ENCODE data around the gene FAM216B.

DNA sequence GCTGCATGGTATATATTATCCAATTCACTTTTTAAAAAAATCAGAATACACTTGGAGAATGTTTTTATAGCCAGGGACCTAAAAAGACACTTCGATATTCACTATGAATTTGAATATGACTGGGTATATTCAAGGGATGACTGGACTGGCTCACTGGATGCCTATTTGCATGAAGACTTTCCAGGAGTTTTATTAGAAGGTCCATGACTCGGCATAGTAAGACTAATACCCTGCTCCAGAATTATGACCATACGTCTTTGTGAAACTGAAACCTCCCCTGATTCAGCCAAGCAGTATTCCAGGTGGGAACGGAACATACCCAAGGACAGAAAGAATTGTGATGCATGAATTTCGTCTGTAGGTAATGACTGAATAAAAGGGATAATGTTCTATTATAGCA lies 3.9 kb upstream of the FAM216B start:
- TF ChIP-seq, protein P1, sequence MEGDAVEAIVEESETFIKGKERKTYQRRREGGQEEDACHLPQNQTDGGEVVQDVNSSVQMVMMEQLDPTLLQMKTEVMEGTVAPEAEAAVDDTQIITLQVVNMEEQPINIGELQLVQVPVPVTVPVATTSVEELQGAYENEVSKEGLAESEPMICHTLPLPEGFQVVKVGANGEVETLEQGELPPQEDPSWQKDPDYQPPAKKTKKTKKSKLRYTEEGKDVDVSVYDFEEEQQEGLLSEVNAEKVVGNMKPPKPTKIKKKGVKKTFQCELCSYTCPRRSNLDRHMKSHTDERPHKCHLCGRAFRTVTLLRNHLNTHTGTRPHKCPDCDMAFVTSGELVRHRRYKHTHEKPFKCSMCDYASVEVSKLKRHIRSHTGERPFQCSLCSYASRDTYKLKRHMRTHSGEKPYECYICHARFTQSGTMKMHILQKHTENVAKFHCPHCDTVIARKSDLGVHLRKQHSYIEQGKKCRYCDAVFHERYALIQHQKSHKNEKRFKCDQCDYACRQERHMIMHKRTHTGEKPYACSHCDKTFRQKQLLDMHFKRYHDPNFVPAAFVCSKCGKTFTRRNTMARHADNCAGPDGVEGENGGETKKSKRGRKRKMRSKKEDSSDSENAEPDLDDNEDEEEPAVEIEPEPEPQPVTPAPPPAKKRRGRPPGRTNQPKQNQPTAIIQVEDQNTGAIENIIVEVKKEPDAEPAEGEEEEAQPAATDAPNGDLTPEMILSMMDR (IDR thresholded peaks at IDR 0.05 in 2 of 3, conservative IDR thresholded peaks at IDR 0.05 in 1 of 3; ENCODE audit: control insufficient read depth in 2 of 3, extremely low read depth in 1 of 3, insufficient read depth in 1 of 3, low read depth in 3 of 3, low read length in 3 of 3): no peak
- TF ChIP-seq, protein P2, sequence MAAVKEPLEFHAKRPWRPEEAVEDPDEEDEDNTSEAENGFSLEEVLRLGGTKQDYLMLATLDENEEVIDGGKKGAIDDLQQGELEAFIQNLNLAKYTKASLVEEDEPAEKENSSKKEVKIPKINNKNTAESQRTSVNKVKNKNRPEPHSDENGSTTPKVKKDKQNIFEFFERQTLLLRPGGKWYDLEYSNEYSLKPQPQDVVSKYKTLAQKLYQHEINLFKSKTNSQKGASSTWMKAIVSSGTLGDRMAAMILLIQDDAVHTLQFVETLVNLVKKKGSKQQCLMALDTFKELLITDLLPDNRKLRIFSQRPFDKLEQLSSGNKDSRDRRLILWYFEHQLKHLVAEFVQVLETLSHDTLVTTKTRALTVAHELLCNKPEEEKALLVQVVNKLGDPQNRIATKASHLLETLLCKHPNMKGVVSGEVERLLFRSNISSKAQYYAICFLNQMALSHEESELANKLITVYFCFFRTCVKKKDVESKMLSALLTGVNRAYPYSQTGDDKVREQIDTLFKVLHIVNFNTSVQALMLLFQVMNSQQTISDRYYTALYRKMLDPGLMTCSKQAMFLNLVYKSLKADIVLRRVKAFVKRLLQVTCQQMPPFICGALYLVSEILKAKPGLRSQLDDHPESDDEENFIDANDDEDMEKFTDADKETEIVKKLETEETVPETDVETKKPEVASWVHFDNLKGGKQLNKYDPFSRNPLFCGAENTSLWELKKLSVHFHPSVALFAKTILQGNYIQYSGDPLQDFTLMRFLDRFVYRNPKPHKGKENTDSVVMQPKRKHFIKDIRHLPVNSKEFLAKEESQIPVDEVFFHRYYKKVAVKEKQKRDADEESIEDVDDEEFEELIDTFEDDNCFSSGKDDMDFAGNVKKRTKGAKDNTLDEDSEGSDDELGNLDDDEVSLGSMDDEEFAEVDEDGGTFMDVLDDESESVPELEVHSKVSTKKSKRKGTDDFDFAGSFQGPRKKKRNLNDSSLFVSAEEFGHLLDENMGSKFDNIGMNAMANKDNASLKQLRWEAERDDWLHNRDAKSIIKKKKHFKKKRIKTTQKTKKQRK (IDR thresholded peaks at IDR 0.05; ENCODE audit: low read depth, low read length): no peak
- TF ChIP-seq CREM (IDR thresholded peaks at IDR 0.05; ENCODE audit: low read depth) (no peak), GATAD2B (conservative IDR thresholded peaks at IDR 0.05; ENCODE audit: low read depth) (no peak), POLR2A (IDR thresholded peaks at IDR 0.05; ENCODE audit: low read depth, low read length) (no peak), EZH2 (IDR thresholded peaks at IDR 0.05; ENCODE audit: borderline replicate concordance, control insufficient read depth, low read depth, low read length) (no peak), HDAC2 (IDR thresholded peaks at IDR 0.05) (no peak), RAD21 (IDR thresholded peaks at IDR 0.05; ENCODE audit: insufficient read depth, low read depth, low read length) (no peak), NBN (IDR thresholded peaks at IDR 0.05) (no peak), JUND (IDR thresholded peaks at IDR 0.05; ENCODE audit: low read depth, low read length) (no peak), BCL11A (IDR thresholded peaks at IDR 0.05; ENCODE audit: low read depth, low read length) (no peak)
- TF ChIP-seq, protein P3, sequence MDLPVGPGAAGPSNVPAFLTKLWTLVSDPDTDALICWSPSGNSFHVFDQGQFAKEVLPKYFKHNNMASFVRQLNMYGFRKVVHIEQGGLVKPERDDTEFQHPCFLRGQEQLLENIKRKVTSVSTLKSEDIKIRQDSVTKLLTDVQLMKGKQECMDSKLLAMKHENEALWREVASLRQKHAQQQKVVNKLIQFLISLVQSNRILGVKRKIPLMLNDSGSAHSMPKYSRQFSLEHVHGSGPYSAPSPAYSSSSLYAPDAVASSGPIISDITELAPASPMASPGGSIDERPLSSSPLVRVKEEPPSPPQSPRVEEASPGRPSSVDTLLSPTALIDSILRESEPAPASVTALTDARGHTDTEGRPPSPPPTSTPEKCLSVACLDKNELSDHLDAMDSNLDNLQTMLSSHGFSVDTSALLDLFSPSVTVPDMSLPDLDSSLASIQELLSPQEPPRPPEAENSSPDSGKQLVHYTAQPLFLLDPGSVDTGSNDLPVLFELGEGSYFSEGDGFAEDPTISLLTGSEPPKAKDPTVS (IDR thresholded peaks at IDR 0.05; ENCODE audit: low read depth, low read length): no peak

All from GM12878 (cell line).